ENCODE measurements around the gene RABGAP1L. TPM values are rescaled to one million over a fixed set of nuclear protein-coding genes. Genes with fewer than 3 reads are reported as not detected.
"Not testable (repeated sequence)": the region's sequence is repeated elsewhere in the genome, so short reads cannot be mapped to it uniquely, and the experiment has no call there.

RABGAP1L gene
- total RNA-seq, 4 donors from 2014 or later, result 38.8 to 54.7 (median 50.5) TPM

GRCh38 chr1:174701565-174701964 lies 542.2 kb downstream of the RABGAP1L start:
- no peak overlapping the region for H3K4me3 ChIP-seq (ENCODE audit: low read depth, poor library complexity, severe bottlenecking)
- TF ChIP-seq POLR2A (IDR thresholded peaks at IDR 0.05), result no peak
- no peak for TF ChIP-seq CTCF (IDR thresholded peaks at IDR 0.05)
- WGBS, 2 donors, result 83 to 94% methylated on average over 2 of the region's 2 CpGs
- no peak for DNase-seq (ENCODE audit: low spot score in 2 of 2)
- intact Hi-C loops (cut with DNase I; ENCODE audit: low total_unique reads), result no loop called here

GRCh38 chr1:174702011-174702410 lies 542.7 kb downstream of the RABGAP1L start:
- intact Hi-C loops (cut with DNase I; ENCODE audit: low total_unique reads), result no loop called here
- TF ChIP-seq CTCF (IDR thresholded peaks at IDR 0.05), result no peak
- TF ChIP-seq POLR2A (IDR thresholded peaks at IDR 0.05), result no peak
- no peak overlapping the region for H3K4me3 ChIP-seq (ENCODE audit: low read depth, poor library complexity, severe bottlenecking)
- 81 to 96% methylated on average over 2 of the region's 2 CpGs for WGBS, 2 donors
- DNase-seq (ENCODE audit: low spot score in 2 of 2), result no peak

GRCh38 chr1:174703309-174703708 lies 544.0 kb downstream of the RABGAP1L start:
- no peak overlapping the region for H3K4me3 ChIP-seq (ENCODE audit: low read depth, poor library complexity, severe bottlenecking)
- 98 to 99% methylated on average over 3 of the region's 3 CpGs for WGBS, 2 donors
- no peak for TF ChIP-seq CTCF (IDR thresholded peaks at IDR 0.05)
- no peak for DNase-seq (ENCODE audit: low spot score in 2 of 2)
- intact Hi-C loops (cut with DNase I; ENCODE audit: low total_unique reads), result no loop called here

GRCh38 chr1:174704300-174704699 lies 545.0 kb downstream of the RABGAP1L start:
- intact Hi-C loops (cut with DNase I; ENCODE audit: low total_unique reads), result no loop called here
- H3K4me3 ChIP-seq (ENCODE audit: low read depth, poor library complexity, severe bottlenecking), result no peak overlapping the region
- 96 to 98% methylated on average over 1 of the region's 1 CpG for WGBS, 2 donors
- DNase-seq (ENCODE audit: low spot score in 2 of 2), result no peak
- no peak for TF ChIP-seq POLR2A (IDR thresholded peaks at IDR 0.05)
- TF ChIP-seq CTCF (IDR thresholded peaks at IDR 0.05), result no peak

- intact Hi-C loops (cut with DNase I; ENCODE audit: low total_unique reads), result no loop called here
- WGBS, 2 donors, result 96 to 97% methylated on average over 17 to 40 of the region's 50 CpGs
- no peak overlapping the region for H3K4me3 ChIP-seq (ENCODE audit: low read depth, poor library complexity, severe bottlenecking)
- no peak for DNase-seq (ENCODE audit: low spot score in 2 of 2)
- no peak for TF ChIP-seq CTCF (IDR thresholded peaks at IDR 0.05)
- no peak for TF ChIP-seq POLR2A (IDR thresholded peaks at IDR 0.05)
Observed at GRCh38 chr1:174710868-174711845, 551.8 kb downstream of the RABGAP1L start.

- WGBS, 2 donors, result 93 to 96% methylated on average over 8 of the region's 8 CpGs
- intact Hi-C loops (cut with DNase I; ENCODE audit: low total_unique reads); DNase-seq (ENCODE audit: low spot score in 2 of 2); H3K4me3 ChIP-seq (ENCODE audit: low read depth, poor library complexity, severe bottlenecking): not testable (repeated sequence)
Observed at GRCh38 chr1:174711848-174712247, 552.5 kb downstream of the RABGAP1L start.

Data from lower leg skin (tissue), 4 donors.